Ecto neural progenitor cell (in vitro differentiated cells): ENCODE data around the gene TMEM190.

Experiments used
- DNase-seq: peaks from one replicate; pipeline ENCODE4 v3.0.0-alpha.2; 2018; ENCODE audit warnings: low spot score

The TMEM190 gene

DNA sequence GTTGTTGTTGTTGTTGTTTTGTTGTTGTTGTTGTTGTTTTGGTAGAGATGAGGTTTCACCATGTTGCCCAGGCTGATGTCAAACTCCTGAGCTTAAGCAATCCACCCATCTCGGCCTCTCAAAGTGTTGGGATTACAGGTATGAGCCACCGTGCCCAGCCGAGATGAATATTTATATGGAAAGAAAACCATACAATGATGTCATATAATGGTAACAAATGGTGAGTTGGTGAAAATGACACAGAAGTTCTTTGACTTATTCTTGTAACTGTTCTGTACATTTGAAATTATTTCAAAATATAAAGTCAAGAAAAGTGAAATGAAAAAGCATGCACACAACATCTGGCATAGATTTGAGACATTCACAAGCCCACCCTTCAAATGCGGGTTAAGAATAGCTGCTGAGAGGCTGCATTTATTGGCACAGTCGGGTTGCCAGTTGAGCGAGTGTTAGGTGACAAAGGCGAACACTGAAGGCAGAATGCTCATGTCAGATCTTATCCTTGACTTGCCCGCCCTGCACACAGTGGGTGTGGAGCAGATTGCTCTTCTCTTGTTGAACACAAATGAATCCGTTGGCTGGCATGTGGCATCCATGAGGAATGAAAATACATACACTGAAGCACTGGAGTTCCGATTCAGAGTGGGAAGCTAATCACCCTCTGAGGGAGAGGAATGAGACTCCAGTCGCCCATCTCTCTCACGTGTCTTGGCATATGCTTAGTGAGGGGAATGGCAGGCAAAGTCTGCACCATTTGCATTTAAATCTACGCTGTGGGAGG, 46.8 kb downstream of the TMEM190 start:
- DNase-seq, result no peak

DNA sequence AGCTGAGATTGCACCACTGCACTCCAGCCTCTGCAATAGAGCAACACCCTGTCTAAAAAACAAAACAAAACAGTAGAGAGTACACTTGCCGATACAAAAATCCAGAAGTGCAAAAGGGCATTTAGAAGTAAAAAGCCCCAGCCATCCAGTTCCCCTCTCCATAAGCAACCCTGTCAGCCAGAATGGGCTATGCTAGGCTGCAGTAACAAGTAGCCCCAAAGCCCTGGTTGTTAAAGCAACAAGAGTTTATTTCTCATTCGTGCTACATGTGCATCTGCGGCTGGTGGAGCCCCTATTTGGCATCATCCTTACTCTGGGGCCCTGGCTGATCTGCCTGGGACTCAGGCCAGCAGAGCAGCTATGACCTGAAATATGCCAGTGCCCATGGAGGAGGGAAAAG, 47.9 kb downstream of the TMEM190 start:
- no peak for DNase-seq

DNA sequence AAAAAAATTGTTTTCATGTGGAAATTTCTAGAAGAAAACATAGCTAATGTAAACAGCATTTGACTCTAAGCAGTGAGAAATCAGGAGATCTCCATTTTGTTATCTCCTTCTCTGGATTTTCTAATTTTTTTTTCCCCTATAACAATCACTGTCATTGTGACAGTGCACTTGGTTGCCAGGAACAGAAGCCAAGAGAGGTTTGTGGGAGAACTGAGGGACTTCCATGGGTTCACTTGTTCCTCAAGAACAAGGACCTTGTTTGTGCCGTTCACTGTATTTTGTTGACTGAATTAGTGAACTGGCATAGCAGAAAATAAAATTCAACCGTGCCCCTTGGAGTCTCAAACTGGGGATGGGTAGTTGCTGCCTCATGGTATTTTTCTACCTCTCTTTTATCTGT, 49.4 kb downstream of the TMEM190 start:
- DNase-seq, result no peak
